K562 (cell line): ENCODE results near the gene DNAJB11. TPM values are rescaled to one million over a fixed set of nuclear protein-coding genes. Genes with fewer than 3 reads are reported as not detected.

Source experiments
- ATAC-seq: fragments of 200-7000 bp; cut with Tn5 transposase; 3 replicates; pipeline ENCODE4 v1.9.1; 2020; ENCODE audit warnings: moderate library complexity
- BruUV-seq: library from RNA; stranded (reverse); fragments of 400-500 nt; replicated peaks from 2 replicates; lab custom pipeline; 2021; lab: Mats Ljungman, UMichigan
- CTCF ChIA-PET: fragments of 300-600 bp; formaldehyde crosslinking; extraction: SDS; loops from one replicate; lab custom pipeline; 2021; ENCODE audit warnings: low intra/inter-chr PET ratio; lab: Yijun Ruan, JAX
- POLR2A ChIA-PET: fragments of 300-600, 350-650 bp; sonication (Branson Sonifier 250); formaldehyde crosslinking; extraction: SDS; loops from one replicate; lab custom pipeline; 2021; ENCODE audit warnings: antibody characterized with exemption, inconsistent platforms; lab: Yijun Ruan, JAX
- DNase-seq, 4 experiments: peaks; one replicate each; pipeline versions ENCODE4 v3.0.0 to v3.0.0-alpha.2; 2011 to 2018; ENCODE audit warnings: low spot score in 3 of 4, mixed read lengths in 3 of 4; ENCODE audit errors: extremely low read depth in 1 of 4
- FAIRE-seq: peaks from 2 replicates; lab custom pipeline; 2011; peaks lifted over from hg19 to GRCh38; lab: Jason Lieb, UNC
- H2AFZ ChIP-seq: 2 replicates; pipeline ENCODE4 v1.6.0; 2011; ENCODE audit warnings: low read depth, low read length, control low read depth, inconsistent platforms
- H3K27ac ChIP-seq: fragments of 200-600 bp; 3 replicates; pipeline ENCODE4 v1.8.0; 2011; ENCODE audit warnings: low read depth, mild to moderate bottlenecking, control low read depth, inconsistent platforms, low read length, moderate library complexity, mixed read lengths; ENCODE audit errors: extremely low read depth
- H3K27me3 ChIP-seq, 2 experiments: fragments of 300-600 bp in 1 of 2; 2 replicates in 1 of 2; 3 replicates in 1 of 2; pipeline versions ENCODE4 v1.6.0 to v1.8.0; 2011; ENCODE audit warnings: inconsistent platforms in 2 of 2, low read length in 2 of 2, mild to moderate bottlenecking in 1 of 2, mixed read lengths in 1 of 2, moderate library complexity in 1 of 2; ENCODE audit not compliant: control insufficient read depth in 2 of 2, insufficient read depth in 2 of 2
- H3K36me3 ChIP-seq: fragments of 300-600 bp; 3 replicates; pipeline ENCODE4 v1.8.0; 2011; ENCODE audit warnings: mild to moderate bottlenecking, low read length, inconsistent platforms; ENCODE audit not compliant: control insufficient read depth, insufficient read depth
- H3K4me1 ChIP-seq, 2 experiments: fragments of 200-600 bp in 1 of 2; replicated peaks in 1 of 2; 2 replicates in 1 of 2; 3 replicates in 1 of 2; pipeline versions ENCODE4 v1.5.1 to v1.8.0; 2011; ENCODE audit warnings: inconsistent platforms in 2 of 2, low read length in 2 of 2, mild to moderate bottlenecking in 1 of 2, mixed read lengths in 1 of 2, moderate library complexity in 1 of 2; ENCODE audit not compliant: control insufficient read depth in 2 of 2, insufficient read depth in 2 of 2
- H3K4me2 ChIP-seq: 2 replicates; pipeline ENCODE4 v1.6.1; 2011; ENCODE audit warnings: low read length, control low read depth, inconsistent platforms, mixed read lengths; ENCODE audit not compliant: insufficient read depth
- H3K4me3 ChIP-seq: fragments of 200-600 bp; sonication (generic), shearing (Covaris generic); 2 replicates; pipeline ENCODE4 v1.5.1; 2016; ENCODE audit warnings: control low read depth, inconsistent platforms
- H3K79me2 ChIP-seq: fragments of 200-600 bp; 3 replicates; pipeline ENCODE4 v1.8.0; 2011; ENCODE audit warnings: low read length, inconsistent platforms; ENCODE audit not compliant: control insufficient read depth, insufficient read depth
- H3K9ac ChIP-seq, 2 experiments: 2 replicates each; pipeline versions ENCODE4 v1.6.0 to v1.6.1; 2011; ENCODE audit warnings: low read depth in 2 of 2, low read length in 2 of 2, control low read depth in 1 of 2, inconsistent platforms in 1 of 2, mild to moderate bottlenecking in 1 of 2, mixed read lengths in 1 of 2; ENCODE audit not compliant: insufficient read depth in 1 of 2
- H3K9me1 ChIP-seq: one replicate; pipeline ENCODE4 v1.6.0; 2011; ENCODE audit warnings: inconsistent platforms, mild to moderate bottlenecking, low read length, moderate library complexity; ENCODE audit not compliant: control insufficient read depth, insufficient read depth
- H3K9me3 ChIP-seq: replicated peaks from 2 replicates; pipeline ENCODE4 v1.5.1; 2011; ENCODE audit warnings: low read depth, low read length, inconsistent platforms; ENCODE audit not compliant: control insufficient read depth, insufficient read depth
- H4K20me1 ChIP-seq: replicated peaks from 2 replicates; pipeline ENCODE4 v1.6.1; 2011; ENCODE audit warnings: low read length, inconsistent platforms, mixed read lengths; ENCODE audit not compliant: control insufficient read depth, insufficient read depth
- CHD1 ChIP-seq: fragments of 200-600 bp; sonication (generic); IDR thresholded peaks from one replicate; pipeline ENCODE4 v1.6.1; 2012; ENCODE audit warnings: mild to moderate bottlenecking, moderate library complexity, low read length, inconsistent platforms
- HNRNPH1 ChIP-seq: fragments of 200-400 bp; formaldehyde crosslinking; optimal IDR thresholded peaks from 2 replicates; pipeline ENCODE3; 2017; ENCODE audit warnings: low read depth, mild to moderate bottlenecking, low read length, moderate library complexity
- KLF16 ChIP-seq: IDR thresholded peaks from 2 replicates; pipeline ENCODE4 v1.6.1; 2016; ENCODE audit warnings: antibody characterized with exemption
- NCOA6 ChIP-seq: fragments of 450-650 bp; IDR thresholded peaks from 2 replicates; pipeline ENCODE4 v1.6.1; 2017; ENCODE audit warnings: mild to moderate bottlenecking
- RBFOX2 ChIP-seq: fragments of 200-400 bp; formaldehyde crosslinking; IDR thresholded peaks from 2 replicates; pipeline ENCODE4 v1.6.1; 2017; ENCODE audit warnings: low read depth, mild to moderate bottlenecking, low read length, moderate library complexity
- RNF2 ChIP-seq: sonication (generic); IDR thresholded peaks from 2 replicates; pipeline ENCODE4 v1.6.1; 2016
- STAT5B ChIP-seq: fragments of 250-450 bp; sonication (Bioruptor Pico); IDR thresholded peaks from 2 replicates; pipeline ENCODE4 v1.8.0; 2021; ENCODE audit warnings: mild to moderate bottlenecking, inconsistent platforms
- ZNF23 ChIP-seq: fragments of 250-450 bp; sonication (Bioruptor Pico); IDR thresholded peaks from 2 replicates; pipeline ENCODE4 v1.4.0; 2020; ENCODE audit warnings: mild to moderate bottlenecking
- WGBS: fragments of 100-300 bp; shearing (Covaris generic); methylation state at CpG from one replicate; pipeline ENCODE4 v1.1.6; 2016; ENCODE audit warnings: low coverage, mixed read lengths; ENCODE audit not compliant: insufficient coverage; ENCODE audit errors: missing lambda C conversion rate; 5-methylcytosine and 5-hydroxymethylcytosine counted together
- in situ Hi-C: fragments of 300-500 bp; cut with MboI; formaldehyde crosslinking; loops from 4 replicates; pipeline ENCODE4 v1.15.0; 2018; ENCODE audit warnings: inconsistent platforms, mixed read lengths
- intact Hi-C: fragments of 100-400 bp; cut with micrococcal nuclease; formaldehyde crosslinking; loops from 2 replicates; pipeline ENCODE4 v1.14.2; 2022
- polyA plus RNA-seq, 8 experiments: library from polyadenylated mRNA; depleted of rRNA in 4 of 8; stranded (reverse) in 5 of 8; unstranded in 3 of 8; fragments of >200 nt; fragmentation: Nextera tagmentation in 2 of 8; fragmentation: Illumina TruSeq in 1 of 8; extraction: Ambion mirVana in 2 of 8; extraction: Trizol in 1 of 8; gene quantifications; 2 replicates each; pipeline versions ENCODE4 v1.2.1 to v1.2.3, GENCODE V29; 2011 to 2014; ENCODE audit warnings: inconsistent platforms in 1 of 8, missing spikeins in 1 of 8
- total RNA-seq, 7 experiments: library from RNA; depleted of rRNA in 6 of 7; stranded (reverse); fragments of >200 nt in 6 of 7; fragmentation: Illumina TruSeq in 2 of 7; extraction: Trizol in 2 of 7; gene quantifications; 2 replicates each; pipeline versions ENCODE4 v1.2.1 to v1.2.3, GENCODE V29; 2011 to 2021; ENCODE audit warnings: low replicate concordance in 1 of 7
- TF ChIP-seq, protein P1 (sequence below): fragments of 450-650 bp; IDR thresholded peaks from 2 replicates; pipeline ENCODE4 v1.7.1; 2018; ENCODE audit warnings: mild to moderate bottlenecking, low read depth; ENCODE audit not compliant: partially characterized antibody
- TF ChIP-seq, protein P2 (sequence below): sonication (generic); formaldehyde crosslinking; IDR thresholded peaks from 2 replicates; pipeline ENCODE4 v1.8.1; 2023; ENCODE audit warnings: mild to moderate bottlenecking, missing genetic modification reagents
- TF ChIP-seq, protein P3 (sequence below), 3 experiments: fragments of 200-800 bp in 1 of 3; fragments of 250-450 bp in 1 of 3; fragments of 450-650 bp in 1 of 3; sonication (Bioruptor Pico) in 1 of 3; sonication (Bioruptor generic) in 1 of 3; formaldehyde crosslinking in 1 of 3; IDR thresholded peaks; 2 replicates each; pipeline versions ENCODE4 v1.6.1 to v1.8.0; 2016 to 2022; ENCODE audit warnings: mild to moderate bottlenecking in 2 of 3, missing genetic modification characterization in 2 of 3, missing compliant biosample characterization in 1 of 3, moderate library complexity in 1 of 3

Gene DNAJB11
- total and polyA plus RNA-seq, 9 of the 15 experiments (the other 6 are each of a cell fraction or from before 2014, with no cell fraction given): 14.8 to 74.7 (median 63.8) TPM

DNA sequence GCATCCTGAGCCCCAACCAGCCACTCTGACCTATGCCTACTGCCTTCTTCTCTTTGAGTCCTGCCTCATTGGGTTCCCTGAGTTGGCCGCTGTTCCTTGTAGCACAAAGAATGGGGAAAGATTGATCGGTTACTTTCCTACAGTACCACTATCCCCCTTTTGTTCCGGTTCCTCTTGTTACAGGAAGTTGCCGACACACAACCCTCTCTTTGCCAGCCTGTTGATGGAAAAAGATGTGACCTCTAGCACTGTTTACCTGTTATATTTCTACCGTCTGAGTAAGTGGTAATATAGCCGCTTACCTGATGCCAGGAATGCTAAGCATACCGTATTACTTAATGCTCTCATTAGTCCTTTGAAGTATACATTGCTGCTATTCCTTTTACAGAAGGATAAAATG is 32.6 kb downstream of the DNAJB11 start:
- intact Hi-C loops: no loop called here
- POLR2A ChIA-PET: interaction anchor here (1.6 kb wide), 1 partner anchor 180 kb away, joined by 8 read pairs; the partner anchor contains the start of gene EIF4A2

More for the DNA sequence above, 32.6 kb downstream of the DNAJB11 start:
- H3K9me3 ChIP-seq: no peaks in the 10 kb centered on the region
- no peaks in the 10 kb centered on the region for H3K79me2 ChIP-seq
- H3K27ac ChIP-seq: no peak overlapping the region
- BruUV-seq: no TSS peak
- FAIRE-seq (no peak), ATAC-seq (no peak), DNase-seq (no peak)
- H3K9me1 ChIP-seq: no peaks in the 10 kb centered on the region
- no peak for TF ChIP-seq NCOA6
- no peak for TF ChIP-seq RNF2
- TF ChIP-seq HNRNPH1: no peak
- no peak for TF ChIP-seq CHD1
- TF ChIP-seq, protein P1, sequence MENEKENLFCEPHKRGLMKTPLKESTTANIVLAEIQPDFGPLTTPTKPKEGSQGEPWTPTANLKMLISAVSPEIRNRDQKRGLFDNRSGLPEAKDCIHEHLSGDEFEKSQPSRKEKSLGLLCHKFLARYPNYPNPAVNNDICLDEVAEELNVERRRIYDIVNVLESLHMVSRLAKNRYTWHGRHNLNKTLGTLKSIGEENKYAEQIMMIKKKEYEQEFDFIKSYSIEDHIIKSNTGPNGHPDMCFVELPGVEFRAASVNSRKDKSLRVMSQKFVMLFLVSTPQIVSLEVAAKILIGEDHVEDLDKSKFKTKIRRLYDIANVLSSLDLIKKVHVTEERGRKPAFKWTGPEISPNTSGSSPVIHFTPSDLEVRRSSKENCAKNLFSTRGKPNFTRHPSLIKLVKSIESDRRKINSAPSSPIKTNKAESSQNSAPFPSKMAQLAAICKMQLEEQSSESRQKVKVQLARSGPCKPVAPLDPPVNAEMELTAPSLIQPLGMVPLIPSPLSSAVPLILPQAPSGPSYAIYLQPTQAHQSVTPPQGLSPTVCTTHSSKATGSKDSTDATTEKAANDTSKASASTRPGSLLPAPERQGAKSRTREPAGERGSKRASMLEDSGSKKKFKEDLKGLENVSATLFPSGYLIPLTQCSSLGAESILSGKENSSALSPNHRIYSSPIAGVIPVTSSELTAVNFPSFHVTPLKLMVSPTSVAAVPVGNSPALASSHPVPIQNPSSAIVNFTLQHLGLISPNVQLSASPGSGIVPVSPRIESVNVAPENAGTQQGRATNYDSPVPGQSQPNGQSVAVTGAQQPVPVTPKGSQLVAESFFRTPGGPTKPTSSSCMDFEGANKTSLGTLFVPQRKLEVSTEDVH: no peak
- no peak for TF ChIP-seq RBFOX2
- no peak for TF ChIP-seq ZNF23 (CRISPR knock-in tag)
- TF ChIP-seq, protein P2, sequence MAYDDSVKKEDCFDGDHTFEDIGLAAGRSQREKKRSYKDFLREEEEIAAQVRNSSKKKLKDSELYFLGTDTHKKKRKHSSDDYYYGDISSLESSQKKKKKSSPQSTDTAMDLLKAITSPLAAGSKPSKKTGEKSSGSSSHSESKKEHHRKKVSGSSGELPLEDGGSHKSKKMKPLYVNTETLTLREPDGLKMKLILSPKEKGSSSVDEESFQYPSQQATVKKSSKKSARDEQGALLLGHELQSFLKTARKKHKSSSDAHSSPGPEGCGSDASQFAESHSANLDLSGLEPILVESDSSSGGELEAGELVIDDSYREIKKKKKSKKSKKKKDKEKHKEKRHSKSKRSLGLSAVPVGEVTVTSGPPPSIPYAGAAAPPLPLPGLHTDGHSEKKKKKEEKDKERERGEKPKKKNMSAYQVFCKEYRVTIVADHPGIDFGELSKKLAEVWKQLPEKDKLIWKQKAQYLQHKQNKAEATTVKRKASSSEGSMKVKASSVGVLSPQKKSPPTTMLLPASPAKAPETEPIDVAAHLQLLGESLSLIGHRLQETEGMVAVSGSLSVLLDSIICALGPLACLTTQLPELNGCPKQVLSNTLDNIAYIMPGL: no peak
- TF ChIP-seq, protein P3, sequence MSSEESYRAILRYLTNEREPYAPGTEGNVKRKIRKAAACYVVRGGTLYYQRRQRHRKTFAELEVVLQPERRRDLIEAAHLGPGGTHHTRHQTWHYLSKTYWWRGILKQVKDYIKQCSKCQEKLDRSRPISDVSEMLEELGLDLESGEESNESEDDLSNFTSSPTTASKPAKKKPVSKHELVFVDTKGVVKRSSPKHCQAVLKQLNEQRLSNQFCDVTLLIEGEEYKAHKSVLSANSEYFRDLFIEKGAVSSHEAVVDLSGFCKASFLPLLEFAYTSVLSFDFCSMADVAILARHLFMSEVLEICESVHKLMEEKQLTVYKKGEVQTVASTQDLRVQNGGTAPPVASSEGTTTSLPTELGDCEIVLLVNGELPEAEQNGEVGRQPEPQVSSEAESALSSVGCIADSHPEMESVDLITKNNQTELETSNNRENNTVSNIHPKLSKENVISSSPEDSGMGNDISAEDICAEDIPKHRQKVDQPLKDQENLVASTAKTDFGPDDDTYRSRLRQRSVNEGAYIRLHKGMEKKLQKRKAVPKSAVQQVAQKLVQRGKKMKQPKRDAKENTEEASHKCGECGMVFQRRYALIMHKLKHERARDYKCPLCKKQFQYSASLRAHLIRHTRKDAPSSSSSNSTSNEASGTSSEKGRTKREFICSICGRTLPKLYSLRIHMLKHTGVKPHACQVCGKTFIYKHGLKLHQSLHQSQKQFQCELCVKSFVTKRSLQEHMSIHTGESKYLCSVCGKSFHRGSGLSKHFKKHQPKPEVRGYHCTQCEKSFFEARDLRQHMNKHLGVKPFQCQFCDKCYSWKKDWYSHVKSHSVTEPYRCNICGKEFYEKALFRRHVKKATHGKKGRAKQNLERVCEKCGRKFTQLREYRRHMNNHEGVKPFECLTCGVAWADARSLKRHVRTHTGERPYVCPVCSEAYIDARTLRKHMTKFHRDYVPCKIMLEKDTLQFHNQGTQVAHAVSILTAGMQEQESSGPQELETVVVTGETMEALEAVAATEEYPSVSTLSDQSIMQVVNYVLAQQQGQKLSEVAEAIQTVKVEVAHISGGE (CRISPR knock-in tag; IDR thresholded peaks at IDR 0.05): no peak
- TF ChIP-seq KLF16: no peak
- TF ChIP-seq STAT5B (CRISPR knock-in tag): no peak
- CTCF ChIA-PET: no interaction called here
- no peaks in the 10 kb centered on the region for H3K36me3 ChIP-seq
- in situ Hi-C loops: no loop called here
- peaks cover 6 to 16% of the 10 kb centered on the region in 2 experiments for H3K4me1 ChIP-seq
- no peak overlapping the region for H3K4me2 ChIP-seq
- no peak overlapping the region for H2AFZ ChIP-seq
- H4K20me1 ChIP-seq: no peaks in the 10 kb centered on the region
- no peak overlapping the region for H3K9ac ChIP-seq
- H3K27me3 ChIP-seq: no peaks in the 10 kb centered on the region; a peak in 2 of 5 replicates
- H3K4me3 ChIP-seq: no peak overlapping the region
- WGBS: 44% methylated on average over 7 of the region's 7 CpGs
